NCI-H69 (cell line): ENCODE data around the gene EPYC.
A peak's percentile ranks its signal among the peaks of the same experiment; 100 is the strongest.
"Not testable (repeated sequence)": the region's sequence is repeated elsewhere in the genome, so short reads cannot be mapped to it uniquely, and the experiment has no call there.

Experiments
- DNase-seq: peaks from one replicate; lab custom pipeline; 2025; lab: John Stamatoyannopoulos, UW

Gene EPYC

DNA sequence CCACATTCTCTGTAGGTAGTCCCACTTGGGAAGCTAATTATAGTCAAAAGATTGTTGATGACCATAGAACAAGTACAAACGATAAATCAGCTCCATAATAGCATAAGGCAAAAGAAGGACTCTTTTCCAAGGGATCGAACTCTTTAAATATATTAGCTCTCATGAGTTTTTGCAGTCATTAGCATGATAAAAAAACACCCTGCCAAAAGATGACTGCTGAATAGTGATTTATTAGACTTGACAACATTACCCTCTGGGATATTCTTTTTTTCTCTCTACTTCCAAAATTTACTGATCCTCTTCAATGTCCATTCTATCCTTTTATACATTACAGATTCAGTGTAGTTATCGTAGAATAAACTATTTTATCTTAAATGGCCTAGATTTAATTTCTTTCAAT lies 14.2 kb downstream of the EPYC start:
- no peak for DNase-seq

DNA sequence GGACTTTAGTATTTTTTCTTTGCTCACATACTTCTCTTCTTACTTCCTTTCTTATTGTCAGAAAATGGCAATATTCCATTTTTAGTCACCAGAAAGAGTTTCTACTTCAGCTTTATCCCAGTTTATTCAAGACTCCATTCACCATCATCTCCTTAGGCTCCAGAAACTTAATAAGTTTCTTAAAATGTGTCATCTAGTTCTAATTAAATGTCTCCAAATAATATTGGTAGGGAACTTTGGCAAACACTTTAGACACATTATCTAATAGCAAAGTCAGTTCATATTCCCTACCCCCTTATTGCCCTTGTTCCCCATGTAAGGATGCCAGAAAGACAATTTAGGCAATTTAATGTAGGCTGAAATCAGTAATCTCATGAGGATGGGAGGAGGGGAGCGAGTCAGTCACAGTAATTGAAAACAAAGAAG lies 15.1 kb downstream of the EPYC start:
- DNase-seq: no peak

DNA sequence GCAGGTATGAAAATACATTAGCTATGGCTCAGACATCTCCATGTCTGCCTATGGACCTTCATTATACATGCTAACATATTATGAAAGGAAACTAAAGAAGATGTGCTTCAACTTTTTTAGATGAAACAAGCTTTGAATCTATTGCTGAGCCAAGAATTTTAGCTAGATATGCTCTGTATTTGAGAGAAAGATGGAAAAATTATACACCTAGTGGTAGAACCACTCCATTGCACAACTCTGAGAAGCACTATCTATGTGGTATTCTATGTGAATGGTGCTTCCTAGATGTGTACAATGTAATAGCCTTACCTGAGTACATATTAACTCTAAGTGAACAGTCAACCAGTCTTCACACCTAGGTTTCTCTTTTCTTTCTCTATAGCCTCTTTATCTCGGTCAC lies 17.3 kb downstream of the EPYC start:
- no peak for DNase-seq

DNA sequence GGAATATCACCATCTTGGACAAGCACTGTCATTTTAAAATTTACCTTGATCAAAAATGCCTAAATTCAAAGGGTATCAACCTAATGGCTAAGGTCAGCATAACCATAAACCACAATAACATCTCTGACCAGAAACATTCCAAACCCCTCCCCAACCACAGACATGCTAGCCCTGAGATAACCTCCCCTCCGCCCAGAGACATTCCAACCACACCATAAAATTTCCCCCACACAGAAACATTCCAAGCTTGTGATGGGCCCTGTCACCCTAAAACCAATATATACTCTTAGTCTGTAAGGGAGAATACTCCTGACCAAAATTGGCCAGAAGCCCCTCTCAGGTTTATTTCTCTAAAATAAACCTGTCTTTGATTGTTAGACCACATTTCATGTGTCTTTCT lies 17.7 kb downstream of the EPYC start:
- no peak for DNase-seq

DNA sequence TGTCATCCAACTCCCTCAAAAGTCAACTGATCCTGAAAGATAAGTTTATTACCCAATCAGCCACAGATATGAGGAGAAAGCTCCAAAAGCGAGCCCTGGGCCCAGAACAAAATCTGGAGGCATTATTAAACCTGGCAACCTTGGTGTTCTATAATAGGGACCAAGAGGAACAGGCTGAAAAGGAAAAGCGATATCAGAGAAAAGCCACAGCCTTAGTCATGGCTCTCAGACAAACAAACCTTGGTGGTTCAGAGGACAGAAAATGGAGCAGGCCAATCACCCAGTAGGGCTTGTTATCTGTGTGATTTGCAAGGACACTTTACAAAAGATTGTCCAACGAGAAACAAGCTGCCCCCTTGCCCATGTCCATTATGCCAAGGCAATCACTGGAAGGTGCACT lies 19.4 kb downstream of the EPYC start:
- DNase-seq: not testable (repeated sequence)

DNA sequence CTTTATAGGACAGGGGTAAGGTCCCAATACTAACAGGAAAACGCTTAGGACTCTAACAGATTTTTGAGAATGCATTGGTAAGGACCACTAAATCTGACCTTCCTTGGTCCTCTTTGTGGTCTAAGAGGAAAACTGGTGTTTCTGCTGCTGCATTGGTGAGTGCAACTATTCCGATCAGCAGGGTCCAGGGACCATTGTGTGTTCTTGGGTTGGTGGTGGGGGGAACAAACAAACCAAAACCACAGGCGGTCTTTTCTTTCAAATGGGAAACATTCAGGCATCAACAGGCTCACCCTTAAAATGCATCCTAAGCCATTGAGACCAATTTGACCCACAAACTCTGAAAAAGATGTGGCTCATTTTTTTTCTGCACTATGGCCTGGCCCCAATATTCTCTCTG lies 20.7 kb downstream of the EPYC start:
- DNase-seq: no peak

DNA sequence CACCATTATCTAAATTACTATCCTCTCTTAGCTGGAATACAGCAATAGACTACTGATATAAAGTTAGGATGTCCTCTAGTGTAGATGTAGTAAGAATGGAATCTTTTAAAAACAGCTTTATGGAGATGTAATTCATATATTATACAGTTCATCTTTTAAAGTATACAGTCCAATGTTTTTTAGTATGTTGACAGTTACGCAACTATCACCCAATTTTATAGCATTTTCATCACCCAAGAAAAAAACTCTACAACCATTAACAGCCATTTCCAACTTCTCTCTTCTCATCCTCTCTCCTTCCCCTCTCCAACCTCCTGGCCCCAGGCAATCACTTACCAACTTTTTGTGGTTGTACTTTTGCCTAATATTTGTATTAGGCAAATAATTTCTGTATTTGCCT lies 22.6 kb downstream of the EPYC start:
- DNase-seq: no peak

DNA sequence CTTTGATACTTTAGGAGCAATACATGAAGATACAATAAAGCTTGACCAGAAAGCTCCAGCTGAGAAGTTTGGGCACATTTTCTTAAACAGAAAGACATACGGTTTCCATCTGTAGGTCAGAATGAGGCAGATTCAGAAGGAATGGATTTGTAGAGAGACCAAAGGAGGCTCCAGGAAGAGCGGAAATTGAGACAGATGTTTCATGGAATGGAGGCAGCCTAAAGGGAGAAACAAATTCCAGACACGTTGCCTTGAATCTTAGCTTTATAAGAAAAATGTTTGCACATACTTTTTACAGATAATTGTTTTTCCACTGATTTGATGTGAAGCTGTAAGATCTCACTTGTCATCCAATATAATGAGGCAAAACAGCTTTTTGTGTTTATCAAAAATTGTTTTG lies 24.8 kb downstream of the EPYC start:
- no peak for DNase-seq

DNA sequence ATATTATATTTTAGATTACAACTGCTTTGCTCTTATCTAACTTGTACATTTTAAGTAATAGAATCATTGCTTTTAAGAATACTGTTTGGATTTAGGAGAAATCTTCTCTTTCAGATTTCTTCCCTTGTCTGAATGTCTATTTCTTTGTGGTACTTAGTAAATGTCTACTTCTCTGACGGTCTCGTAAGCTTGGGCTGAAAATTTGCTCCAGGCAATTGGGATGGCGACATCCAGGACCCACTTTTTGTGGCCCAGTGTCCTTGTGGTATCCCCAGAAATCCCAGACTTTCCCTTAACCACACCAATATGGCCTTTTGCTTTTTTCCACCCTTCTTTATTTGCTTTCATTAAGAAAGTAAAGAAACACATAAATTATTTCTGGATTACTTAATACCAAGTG lies 25.8 kb downstream of the EPYC start:
- DNase-seq: no peak

DNA sequence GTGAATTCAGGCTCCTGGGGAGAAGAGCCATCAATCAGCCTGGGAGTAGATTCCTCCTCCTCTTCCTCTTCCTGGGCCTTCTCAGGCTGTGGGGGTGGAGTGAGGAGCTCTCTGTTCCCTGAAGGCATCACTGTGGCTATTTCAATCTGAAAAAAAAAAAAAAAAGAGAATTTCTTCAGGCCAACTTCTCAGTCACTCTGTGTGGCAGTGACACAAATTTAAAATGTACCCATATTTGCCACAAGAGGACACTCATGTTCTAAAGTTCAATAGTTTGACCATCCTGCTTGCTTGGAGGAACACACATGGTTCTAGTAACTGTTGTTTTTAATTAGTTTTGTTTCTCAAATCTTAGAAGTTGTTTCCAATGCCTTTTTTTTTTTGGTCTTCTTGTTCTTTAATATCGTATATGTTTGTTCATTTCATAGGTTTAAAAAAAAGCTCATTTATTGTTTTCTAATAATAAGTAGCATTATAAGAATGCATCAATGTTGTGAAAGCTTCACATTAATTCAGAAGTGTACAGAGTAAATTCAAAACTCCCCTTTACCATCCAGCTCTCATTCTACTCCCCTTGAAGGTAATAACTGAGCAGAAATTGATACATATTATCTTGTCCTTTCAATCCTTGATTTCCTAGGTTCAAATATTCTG lies 26.5 kb downstream of the EPYC start:
- DNase-seq: peak; percentile 71

DNA sequence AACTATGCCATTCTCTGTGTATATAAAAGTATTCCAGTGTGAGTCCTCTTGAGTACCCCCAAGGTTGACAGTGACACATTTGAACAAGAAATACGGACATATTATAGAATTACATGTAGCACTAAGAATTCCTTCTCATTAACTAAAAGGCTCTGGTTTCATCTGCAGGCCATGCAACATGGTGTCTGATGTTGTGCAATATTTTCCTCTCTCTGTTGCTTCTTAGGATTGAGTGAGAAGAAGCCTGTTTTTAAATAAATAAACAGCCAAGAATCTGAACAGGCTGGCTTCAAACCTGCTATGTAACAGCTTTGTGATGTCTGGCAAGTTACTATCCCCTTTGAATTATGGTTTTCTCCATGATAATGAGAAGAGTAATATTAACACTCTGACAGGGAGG lies 27.5 kb downstream of the EPYC start:
- DNase-seq: no peak

DNA sequence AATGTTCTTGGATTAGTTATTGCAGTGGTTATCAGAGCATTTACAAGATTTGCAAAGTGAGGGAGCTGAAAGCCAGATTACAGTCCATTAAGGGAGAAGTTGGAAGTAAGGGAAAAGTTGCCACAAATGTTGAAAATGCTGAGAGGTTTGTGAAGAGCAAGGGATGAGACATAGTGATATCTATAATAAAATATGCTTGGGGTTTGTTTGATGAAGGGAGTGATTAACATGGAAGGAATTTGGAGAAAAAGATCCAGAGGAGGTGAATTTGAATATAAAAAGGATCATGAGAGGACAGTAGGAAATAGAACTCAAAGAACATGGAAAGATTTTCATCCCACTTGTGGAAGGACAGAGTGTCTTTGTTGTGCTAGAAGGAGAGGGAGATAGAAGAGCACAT lies 30.5 kb downstream of the EPYC start:
- no peak for DNase-seq

DNA sequence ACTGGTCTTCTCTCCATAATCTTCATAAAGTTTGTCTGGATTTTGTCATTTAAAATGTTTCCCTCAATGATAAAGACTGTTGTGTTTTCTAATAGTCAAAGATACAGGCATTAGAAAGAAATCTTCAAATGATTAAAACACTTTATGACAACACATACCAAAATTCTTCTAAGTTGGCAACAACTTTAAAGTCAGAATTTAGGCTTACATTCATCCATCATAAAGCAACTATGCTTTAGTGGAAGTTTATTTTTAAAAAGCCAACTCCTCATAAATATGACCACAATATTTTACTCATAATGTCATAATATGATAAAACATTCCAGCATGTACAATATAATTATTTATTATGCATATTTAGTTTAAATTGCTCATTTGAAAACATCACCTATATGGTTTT lies 32.5 kb downstream of the EPYC start:
- DNase-seq: no peak

DNA sequence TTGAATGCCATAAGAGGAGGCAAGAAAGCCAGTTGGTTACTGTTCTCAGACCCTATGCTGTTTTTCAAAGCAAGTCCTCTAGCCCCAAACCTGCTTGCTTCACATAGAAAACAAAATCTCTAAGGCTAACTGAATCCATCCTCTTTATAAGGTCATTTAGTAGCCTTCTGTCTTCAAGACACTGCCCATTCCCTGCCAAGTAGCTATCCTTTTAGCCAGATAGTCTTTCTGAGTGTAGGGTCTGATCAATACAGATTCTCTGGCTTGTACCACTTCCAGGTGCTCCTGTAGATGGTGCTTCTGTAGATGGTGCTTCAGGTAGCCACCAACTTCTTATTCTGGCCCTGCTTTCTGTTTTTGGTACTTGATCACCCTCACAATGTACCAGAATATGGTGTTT lies 33.9 kb downstream of the EPYC start:
- DNase-seq: no peak

DNA sequence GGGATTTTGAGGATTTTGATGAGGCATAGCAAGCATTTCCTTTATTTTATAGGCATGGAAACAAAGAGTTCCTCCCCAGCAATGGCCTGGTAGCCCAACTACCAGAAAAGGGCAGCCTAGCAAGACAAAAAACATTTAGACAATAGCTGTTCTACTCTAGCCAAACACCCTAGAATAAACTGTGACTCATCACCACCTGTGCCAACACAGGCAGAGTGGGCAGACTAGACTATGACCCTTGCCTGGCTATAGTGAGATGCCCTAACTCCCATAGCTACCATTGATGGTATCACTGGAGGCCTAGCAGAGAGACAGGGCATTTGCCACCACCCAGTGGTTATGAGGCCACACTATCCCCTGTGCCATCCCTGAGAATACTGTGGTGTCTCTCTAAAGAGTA lies 34.3 kb downstream of the EPYC start:
- peak; percentile 55 for DNase-seq

DNA sequence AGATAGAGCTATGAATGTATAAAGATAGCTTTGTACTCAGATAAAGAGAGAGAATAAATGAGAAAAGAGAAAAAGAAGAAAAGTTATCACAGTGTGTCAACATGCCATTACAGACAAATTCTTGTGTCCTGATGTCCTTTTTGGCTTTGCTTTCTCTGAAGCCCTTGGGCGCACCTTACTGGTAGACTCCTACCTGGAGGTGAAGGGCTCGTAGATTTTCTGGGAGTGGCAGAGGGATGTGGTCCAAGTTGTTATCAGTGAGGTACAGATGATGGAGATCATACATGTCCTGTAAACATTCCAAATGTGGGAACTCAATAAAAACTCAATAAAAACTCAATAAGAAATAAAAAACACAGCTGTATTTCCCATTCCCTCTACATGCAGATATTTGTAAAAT lies 34.9 kb downstream of the EPYC start:
- no peak for DNase-seq

DNA sequence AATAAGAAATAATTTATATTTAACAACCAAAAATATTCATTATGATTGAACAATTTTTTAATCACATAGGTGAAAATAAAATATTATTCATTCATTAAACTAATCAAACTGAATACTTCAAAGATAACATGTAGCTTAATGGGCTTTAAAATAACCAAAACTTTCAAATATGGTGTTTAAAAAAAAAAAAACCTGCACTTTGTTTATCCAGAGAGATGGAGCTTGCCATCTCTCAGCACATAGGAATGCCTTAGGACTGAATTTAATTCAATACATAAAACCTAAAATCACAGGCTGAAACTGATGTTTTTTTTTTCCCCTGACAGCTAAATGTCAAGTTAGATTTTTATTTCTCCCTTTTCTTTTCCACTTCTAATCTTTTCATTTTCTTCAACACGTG lies 35.4 kb downstream of the EPYC start:
- no peak for DNase-seq

DNA sequence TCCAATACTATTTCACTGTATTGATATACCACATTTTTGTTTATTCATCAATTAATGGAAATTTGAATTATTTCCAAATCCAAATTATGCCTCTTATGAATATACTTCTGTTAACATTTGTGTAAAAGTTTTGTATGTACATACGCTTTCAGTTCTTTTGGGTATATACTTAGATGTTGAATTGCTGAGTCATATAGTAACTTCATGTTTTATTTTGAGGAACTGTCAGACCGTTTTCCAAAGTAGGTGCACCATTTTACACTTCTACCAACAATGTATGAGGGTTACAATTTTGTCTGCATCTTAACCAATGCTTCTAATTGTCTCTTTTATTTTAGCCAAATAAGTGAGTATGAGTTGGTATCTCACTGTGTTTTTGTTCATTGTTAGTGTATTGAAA lies 39.6 kb downstream of the EPYC start:
- DNase-seq: no peak

DNA sequence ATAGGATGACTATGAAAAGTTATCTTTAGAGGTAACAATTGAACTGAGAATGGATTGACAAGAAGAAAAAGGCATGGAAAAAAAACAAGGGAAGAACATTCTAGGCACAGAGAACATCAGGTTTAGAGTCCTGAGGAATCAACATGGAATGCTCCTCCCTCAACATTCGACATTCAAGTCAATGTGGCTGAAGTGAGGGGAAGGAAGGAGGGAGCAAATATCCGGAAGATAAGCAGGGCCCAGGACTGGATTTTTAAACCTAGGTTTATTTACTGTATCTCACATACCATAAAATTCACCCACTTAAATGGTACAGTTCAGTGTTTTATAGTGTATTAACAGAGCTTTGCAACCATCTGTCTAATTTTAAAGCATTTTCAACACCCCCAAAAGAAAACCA lies 40.2 kb downstream of the EPYC start:
- no peak for DNase-seq

DNA sequence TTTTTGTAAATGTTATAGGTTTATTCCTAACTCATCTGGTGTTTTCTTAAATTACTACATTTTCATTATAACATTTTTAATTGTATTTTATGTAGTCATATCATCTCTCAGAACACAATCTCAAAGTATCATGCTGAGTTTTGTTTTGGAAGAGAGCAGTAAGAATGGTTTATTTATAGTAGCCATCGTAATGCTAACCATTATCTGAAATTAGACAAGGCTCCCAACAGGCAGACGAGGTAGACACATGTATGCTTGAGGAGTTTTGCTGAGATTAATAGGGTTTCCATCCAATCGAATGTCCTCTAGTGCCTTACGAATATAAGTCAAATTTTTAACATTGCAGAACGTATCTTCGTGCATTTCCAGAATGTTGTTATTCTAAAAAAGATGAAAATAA lies 40.8 kb downstream of the EPYC start:
- DNase-seq: no peak

DNA sequence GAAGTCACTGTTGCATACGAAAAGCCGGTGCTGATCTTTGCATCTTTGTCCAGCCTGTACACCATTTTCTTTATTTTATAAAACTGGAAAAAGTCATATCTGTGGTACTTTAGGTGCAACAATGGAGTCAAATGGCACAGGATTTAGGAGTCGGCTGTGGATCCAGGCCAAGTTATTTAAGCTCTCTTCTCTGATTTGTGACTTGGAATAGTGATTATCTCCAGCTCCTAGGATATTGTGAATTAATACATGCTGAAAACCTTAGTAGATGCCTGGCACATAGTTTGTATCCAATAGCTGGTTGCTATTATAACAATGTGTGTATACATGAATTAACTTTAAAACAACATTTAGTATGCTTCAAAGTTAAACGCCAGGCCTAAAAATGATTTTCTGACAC lies 43.6 kb downstream of the EPYC start:
- no peak for DNase-seq

DNA sequence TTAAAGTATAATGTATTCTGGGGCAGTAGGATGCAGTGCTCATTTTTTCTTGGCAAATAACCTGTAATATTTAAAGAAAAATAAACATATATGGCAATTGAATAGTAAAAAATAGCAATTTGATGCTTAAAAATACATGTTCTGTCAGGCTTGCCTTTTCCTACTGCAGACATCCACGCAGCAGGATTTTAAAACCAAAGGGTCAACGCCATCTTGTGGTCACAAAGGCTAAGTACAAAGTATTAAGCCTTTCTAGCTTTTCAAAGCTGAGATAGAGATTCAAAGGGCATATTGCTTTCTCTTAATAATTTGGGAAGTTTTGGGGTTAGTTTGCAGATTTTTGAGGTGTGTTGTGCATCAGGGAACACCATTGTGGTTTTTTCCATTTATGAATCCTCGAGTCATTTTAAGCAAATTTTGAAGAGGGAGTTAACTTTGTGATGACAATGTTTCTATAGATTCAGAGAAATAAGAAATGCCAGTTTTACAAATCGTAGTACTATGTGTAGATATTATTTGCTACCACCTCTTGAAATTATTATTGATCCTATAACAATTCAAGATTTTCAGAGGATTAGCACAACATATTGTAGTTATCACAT lies 45.1 kb downstream of the EPYC start:
- DNase-seq: peak; percentile 72

DNA sequence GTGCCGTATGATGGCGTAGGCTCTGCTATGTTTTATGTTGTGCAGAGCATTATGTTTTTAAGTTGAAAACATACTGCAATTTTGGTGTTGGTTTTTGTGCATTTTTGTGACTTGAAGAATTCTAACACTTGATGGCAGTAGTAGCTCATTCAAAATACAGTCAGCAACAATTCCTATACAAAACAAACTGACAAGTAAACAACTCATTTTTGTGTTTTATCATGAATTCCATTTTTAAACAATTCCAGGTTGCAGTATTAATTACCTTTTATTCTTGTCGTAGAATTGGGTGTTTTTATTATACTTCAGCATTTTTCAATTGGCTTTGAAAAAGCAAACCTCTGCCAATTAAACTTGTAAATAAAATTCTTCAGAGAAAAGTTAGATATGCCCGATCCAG lies 45.7 kb downstream of the EPYC start:
- peak; percentile 8 for DNase-seq

DNA sequence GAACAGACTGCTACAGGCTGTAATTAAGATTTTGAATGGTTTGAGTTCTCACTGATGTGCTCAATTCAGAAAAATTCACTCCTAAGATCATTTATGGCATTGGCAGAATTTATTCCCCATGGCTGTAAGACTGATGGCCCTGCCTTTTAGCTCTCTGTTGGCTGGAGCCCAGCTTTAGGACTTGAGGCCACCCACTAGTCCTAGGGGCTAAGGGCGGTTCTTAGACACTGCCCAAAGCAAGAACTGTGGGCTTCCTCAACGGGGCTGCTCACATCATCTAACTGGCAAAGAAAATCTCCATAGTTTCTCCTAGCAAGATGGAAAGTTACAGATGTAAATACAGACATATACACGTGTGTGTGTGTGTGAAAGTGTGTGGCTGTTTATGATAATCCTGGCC lies 46.4 kb downstream of the EPYC start:
- DNase-seq: no peak
